ENCODE measurements around the gene GTF2H4. TPM values are rescaled to one million over a fixed set of nuclear protein-coding genes. Genes with fewer than 3 reads are reported as not detected.

Gene GTF2H4
- total RNA-seq, 2 experiments from 2014 or later, result 30.5 to 48.7 TPM

- H3K4me2 ChIP-seq (ENCODE audit: low read length), result no peak overlapping the region
- H3K27ac ChIP-seq (ENCODE audit: low read depth, low read length, poor library complexity, severe bottlenecking), result no peak overlapping the region
- H3K9me2 ChIP-seq (ENCODE audit: insufficient read depth, low read length), result no peaks in the 10 kb centered on the region
- intact Hi-C loops (cut with micrococcal nuclease; ENCODE audit: unreplicated experiment), result no loop called here
- 0 out of 2 replicates have a peak, but pooled peaks cover 3% of the 10 kb centered on the region for H3K36me3 ChIP-seq (ENCODE audit: insufficient read depth, low read length)
- H2AFZ ChIP-seq (ENCODE audit: low read length), result no peak overlapping the region
- no peaks in the 10 kb centered on the region for H3K9me3 ChIP-seq (ENCODE audit: low read length)
- CTCF ChIA-PET (ENCODE audit: unreplicated experiment), result no interaction called here
- POLR2A ChIA-PET, result no interaction called here
- DNase-seq (ENCODE audit: low spot score), result no peak
- BruUV-seq (replicated peaks), result no TSS peak
- H3K4me3 ChIP-seq (ENCODE audit: low read depth, low read length, poor library complexity, severe bottlenecking), result no peak overlapping the region
- H3K4me1 ChIP-seq (ENCODE audit: insufficient read depth, low read length, poor library complexity, severe bottlenecking), result peaks cover 7% of the 10 kb centered on the region
- H3K79me2 ChIP-seq (ENCODE audit: insufficient read depth, low read depth, low read length), result no peaks in the 10 kb centered on the region
- TF ChIP-seq EZH2phosphoT487 (IDR thresholded peaks at IDR 0.05; ENCODE audit: borderline replicate concordance, low read depth, low read length) (no peak), CTCF (conservative IDR thresholded peaks at IDR 0.05; ENCODE audit: low read length) (no peak)
- no peaks in the 10 kb centered on the region for H4K20me1 ChIP-seq (ENCODE audit: insufficient read depth, low read length)
Observed at GRCh38 chr6:30891816-30892538, 16.0 kb upstream of the GTF2H4 start.

GRCh38 chr6:30893001-30893591, 14.9 kb upstream of the GTF2H4 start:
- Histone ChIP-seq H2AFZ (ENCODE audit: low read length) (no peak overlapping the region), H3K9me3 (ENCODE audit: low read length) (no peaks in the 10 kb centered on the region), H3K4me3 (ENCODE audit: low read depth, low read length, poor library complexity, severe bottlenecking) (no peak overlapping the region), H3K9me2 (ENCODE audit: insufficient read depth, low read length) (no peaks in the 10 kb centered on the region), H3K79me2 (ENCODE audit: insufficient read depth, low read depth, low read length) (no peaks in the 10 kb centered on the region), H4K20me1 (ENCODE audit: insufficient read depth, low read length) (no peaks in the 10 kb centered on the region), H3K4me2 (ENCODE audit: low read length) (no peak overlapping the region), H3K27ac (ENCODE audit: low read depth, low read length, poor library complexity, severe bottlenecking) (no peak overlapping the region), H3K4me1 (ENCODE audit: insufficient read depth, low read length, poor library complexity, severe bottlenecking) (no peaks in the 10 kb centered on the region), H3K36me3 (ENCODE audit: insufficient read depth, low read length) (peaks cover 9% of the 10 kb centered on the region; the same call in 1 of the 2 replicates)
- intact Hi-C loops (cut with micrococcal nuclease; ENCODE audit: unreplicated experiment), result no loop called here
- CTCF ChIA-PET (ENCODE audit: unreplicated experiment), result no interaction called here
- POLR2A ChIA-PET, result no interaction called here
- DNase-seq (ENCODE audit: low spot score), result no peak
- no peak for TF ChIP-seq EZH2phosphoT487 (IDR thresholded peaks at IDR 0.05; ENCODE audit: borderline replicate concordance, low read depth, low read length)
- TF ChIP-seq CTCF (conservative IDR thresholded peaks at IDR 0.05; ENCODE audit: low read length), result peak; percentile 38
- no TSS peak for BruUV-seq (replicated peaks)

DNA sequence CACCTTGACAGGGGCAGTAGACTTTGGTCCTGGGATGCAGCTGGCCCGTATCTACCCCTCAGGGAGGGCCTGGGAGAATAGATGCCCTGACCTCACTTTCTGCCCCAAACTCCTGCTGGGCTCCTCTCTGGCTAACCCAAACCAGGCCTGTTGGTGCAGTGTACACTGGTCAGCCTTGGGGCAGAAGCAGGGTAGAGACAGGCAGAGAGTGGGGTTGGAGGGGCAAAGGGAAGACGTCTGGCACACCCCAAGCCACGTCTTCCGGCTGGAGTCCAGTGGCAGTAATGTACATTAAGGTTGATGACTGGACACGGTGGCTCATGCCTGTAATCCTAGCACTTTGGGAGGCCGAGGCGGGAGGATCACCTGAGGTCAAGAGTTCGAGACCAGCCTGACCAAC, 14.3 kb upstream of the GTF2H4 start:
- Histone ChIP-seq H3K9me3 (ENCODE audit: low read length) (no peaks in the 10 kb centered on the region), H3K27ac (ENCODE audit: low read depth, low read length, poor library complexity, severe bottlenecking) (no peak overlapping the region), H3K4me3 (ENCODE audit: low read depth, low read length, poor library complexity, severe bottlenecking) (no peak overlapping the region), H4K20me1 (ENCODE audit: insufficient read depth, low read length) (no peaks in the 10 kb centered on the region), H3K36me3 (ENCODE audit: insufficient read depth, low read length) (peaks cover 9% of the 10 kb centered on the region; the same call in 1 of the 2 replicates), H3K9me2 (ENCODE audit: insufficient read depth, low read length) (no peaks in the 10 kb centered on the region), H3K4me1 (ENCODE audit: insufficient read depth, low read length, poor library complexity, severe bottlenecking) (no peaks in the 10 kb centered on the region), H2AFZ (ENCODE audit: low read length) (no peak overlapping the region), H3K4me2 (ENCODE audit: low read length) (no peak overlapping the region), H3K79me2 (ENCODE audit: insufficient read depth, low read depth, low read length) (no peaks in the 10 kb centered on the region)
- BruUV-seq (replicated peaks), result no TSS peak
- no peak for DNase-seq (ENCODE audit: low spot score)
- no peak for TF ChIP-seq CTCF (conservative IDR thresholded peaks at IDR 0.05; ENCODE audit: low read length)
- TF ChIP-seq EZH2phosphoT487 (IDR thresholded peaks at IDR 0.05; ENCODE audit: borderline replicate concordance, low read depth, low read length), result no peak
- POLR2A ChIA-PET, result no interaction called here
- CTCF ChIA-PET (ENCODE audit: unreplicated experiment), result no interaction called here
- intact Hi-C loops (cut with micrococcal nuclease; ENCODE audit: unreplicated experiment), result no loop called here
